Measurements from ENCODE around the gene DCDC2C.

Gene DCDC2C

DNA sequence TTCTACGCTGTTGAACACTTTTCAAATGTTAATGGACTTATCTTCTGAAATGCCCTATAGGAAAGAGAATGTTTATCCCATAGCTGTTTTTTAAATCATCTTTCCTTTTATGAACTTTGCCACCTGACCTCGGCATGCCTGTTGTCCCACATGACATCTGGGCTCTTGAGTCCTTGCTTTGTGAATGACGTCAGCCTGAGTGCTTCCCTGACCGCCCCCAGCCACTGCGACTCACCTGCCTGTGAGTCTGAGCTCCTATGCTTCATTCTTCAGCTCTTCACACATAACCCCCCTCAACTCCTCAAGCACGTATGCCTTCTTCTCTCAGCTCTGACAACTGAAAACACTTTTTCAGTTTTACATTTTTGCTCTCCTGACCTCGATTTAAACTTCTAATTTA is 166.8 kb downstream of the DCDC2C start:
- Histone ChIP-seq H3K4me3 (no peak overlapping the region), H3K36me3 (no peaks in the 10 kb centered on the region), H3K4me1 (peaks cover 0 to 19% (median 9%) of the 10 kb centered on the region in 4 donors), H3K27me3 (no peaks in the 10 kb centered on the region), H3K27ac (no peak overlapping the region), H3K9me3 (no peaks in the 10 kb centered on the region)
- no peak for DNase-seq
- TF ChIP-seq, protein P1, sequence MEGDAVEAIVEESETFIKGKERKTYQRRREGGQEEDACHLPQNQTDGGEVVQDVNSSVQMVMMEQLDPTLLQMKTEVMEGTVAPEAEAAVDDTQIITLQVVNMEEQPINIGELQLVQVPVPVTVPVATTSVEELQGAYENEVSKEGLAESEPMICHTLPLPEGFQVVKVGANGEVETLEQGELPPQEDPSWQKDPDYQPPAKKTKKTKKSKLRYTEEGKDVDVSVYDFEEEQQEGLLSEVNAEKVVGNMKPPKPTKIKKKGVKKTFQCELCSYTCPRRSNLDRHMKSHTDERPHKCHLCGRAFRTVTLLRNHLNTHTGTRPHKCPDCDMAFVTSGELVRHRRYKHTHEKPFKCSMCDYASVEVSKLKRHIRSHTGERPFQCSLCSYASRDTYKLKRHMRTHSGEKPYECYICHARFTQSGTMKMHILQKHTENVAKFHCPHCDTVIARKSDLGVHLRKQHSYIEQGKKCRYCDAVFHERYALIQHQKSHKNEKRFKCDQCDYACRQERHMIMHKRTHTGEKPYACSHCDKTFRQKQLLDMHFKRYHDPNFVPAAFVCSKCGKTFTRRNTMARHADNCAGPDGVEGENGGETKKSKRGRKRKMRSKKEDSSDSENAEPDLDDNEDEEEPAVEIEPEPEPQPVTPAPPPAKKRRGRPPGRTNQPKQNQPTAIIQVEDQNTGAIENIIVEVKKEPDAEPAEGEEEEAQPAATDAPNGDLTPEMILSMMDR (IDR thresholded peaks at IDR 0.05): no peak
- intact Hi-C loops (cut with DNase I; ENCODE audit: low total_unique reads): no loop called here

DNA sequence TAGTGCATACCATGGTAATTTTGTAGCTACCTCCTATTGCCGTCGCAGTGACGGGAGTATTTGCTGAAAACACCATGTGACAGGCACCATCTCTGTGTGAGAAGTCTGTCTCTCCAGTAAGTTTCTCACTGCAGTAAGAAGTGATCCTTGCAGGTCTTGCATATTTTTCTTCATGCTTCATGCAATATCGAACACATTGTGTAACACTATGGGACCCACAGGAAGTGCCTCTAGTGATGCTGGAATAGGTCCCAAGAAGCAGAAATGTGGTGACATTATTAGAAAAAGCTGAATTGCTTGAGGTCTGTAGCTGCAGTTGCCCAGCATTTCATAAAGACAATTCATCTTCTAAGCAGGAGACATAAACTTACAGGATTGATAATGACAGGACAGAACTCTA is 167.6 kb downstream of the DCDC2C start:
- DNase-seq: no peak
- TF ChIP-seq, protein P1 (IDR thresholded peaks at IDR 0.05): no peak
- Histone ChIP-seq H3K36me3 (no peaks in the 10 kb centered on the region), H3K4me1 (peaks cover 0 to 11% (median 3%) of the 10 kb centered on the region in 4 donors), H3K4me3 (no peak overlapping the region), H3K9me3 (no peaks in the 10 kb centered on the region), H3K27ac (no peak overlapping the region), H3K27me3 (no peaks in the 10 kb centered on the region)
- intact Hi-C loops (cut with DNase I; ENCODE audit: low total_unique reads): no loop called here

DNA sequence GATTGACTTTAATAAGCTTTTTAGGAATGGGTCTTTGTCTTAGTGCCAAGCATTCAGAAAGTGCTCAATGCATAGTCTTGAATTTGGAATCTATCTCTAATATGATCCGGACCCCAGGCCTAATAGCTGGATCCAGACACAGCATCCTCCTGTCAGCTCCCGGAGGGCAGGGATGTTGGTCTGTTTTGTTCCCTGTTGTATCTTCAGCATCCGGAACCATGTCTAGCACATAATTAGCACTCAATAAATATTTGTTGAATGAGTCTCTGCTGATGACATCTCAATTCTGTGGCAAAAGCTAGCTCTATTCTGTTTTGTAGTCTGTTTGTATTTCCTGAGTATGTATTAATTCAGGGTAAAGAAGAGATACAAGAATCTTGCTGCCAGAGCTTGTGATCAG is 169.1 kb downstream of the DCDC2C start:
- intact Hi-C loops (cut with DNase I; ENCODE audit: low total_unique reads): no loop called here
- no peaks in the 10 kb centered on the region for H3K36me3 ChIP-seq
- TF ChIP-seq, protein P1 (IDR thresholded peaks at IDR 0.05): no peak
- H3K4me1 ChIP-seq: peaks cover 0 to 3% (median 0%) of the 10 kb centered on the region in 4 donors
- H3K27me3 ChIP-seq: no peaks in the 10 kb centered on the region
- H3K9me3 ChIP-seq: no peaks in the 10 kb centered on the region
- no peak overlapping the region for H3K27ac ChIP-seq
- no peak for DNase-seq
- H3K4me3 ChIP-seq: no peak overlapping the region

DNA sequence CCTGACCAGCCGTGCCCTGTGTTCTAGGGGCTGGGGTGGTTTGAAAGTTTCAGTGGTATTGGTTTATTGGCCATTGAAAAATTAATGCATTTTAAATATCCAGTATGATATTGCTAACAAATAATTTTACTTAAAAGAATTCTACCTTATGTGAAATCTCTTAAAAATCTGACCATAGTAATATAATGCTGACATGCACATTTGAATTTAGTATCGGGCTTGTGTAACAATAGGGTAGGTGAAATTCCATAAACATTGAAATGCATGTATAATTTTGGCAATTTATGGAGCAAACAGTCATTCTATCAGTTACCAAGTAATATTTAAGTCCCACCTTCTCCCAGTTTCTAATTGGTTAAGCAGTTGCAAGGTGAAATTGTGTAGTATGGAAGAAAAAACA is 170.5 kb downstream of the DCDC2C start:
- H3K4me1 ChIP-seq: no peaks in the 10 kb centered on the region
- no peaks in the 10 kb centered on the region for H3K36me3 ChIP-seq
- H3K4me3 ChIP-seq: no peak overlapping the region
- intact Hi-C loops (cut with DNase I; ENCODE audit: low total_unique reads): no loop called here
- H3K27ac ChIP-seq: no peak overlapping the region
- DNase-seq: no peak
- TF ChIP-seq, protein P1 (IDR thresholded peaks at IDR 0.05): no peak
- no peaks in the 10 kb centered on the region for H3K9me3 ChIP-seq
- peaks cover 0 to 2% of the 10 kb centered on the region in 2 donors for H3K27me3 ChIP-seq

DNA sequence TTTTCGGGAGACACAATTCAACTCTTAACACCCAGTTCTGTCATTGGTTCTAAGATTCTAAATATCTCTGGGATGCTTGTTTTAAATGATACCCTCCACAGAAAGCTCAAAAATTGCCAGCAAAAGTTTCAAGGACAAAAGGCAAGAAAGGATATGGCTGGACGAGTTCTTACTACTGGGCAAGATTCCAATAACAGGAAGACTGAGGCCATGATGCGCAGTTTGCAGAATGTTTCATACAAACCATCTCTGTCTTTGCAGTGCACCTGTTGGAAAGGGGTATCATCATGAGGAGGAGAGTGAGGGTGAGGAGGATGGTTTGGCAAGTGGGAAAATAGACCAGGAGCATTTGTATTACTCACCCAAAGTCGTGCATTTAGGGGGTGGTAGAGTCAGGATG is 172.8 kb downstream of the DCDC2C start:
- Histone ChIP-seq H3K27ac (no peak overlapping the region), H3K36me3 (no peaks in the 10 kb centered on the region), H3K9me3 (no peaks in the 10 kb centered on the region), H3K4me1 (no peaks in the 10 kb centered on the region), H3K4me3 (no peak overlapping the region), H3K27me3 (peaks cover 0 to 7% of the 10 kb centered on the region in 2 donors)
- intact Hi-C loops (cut with DNase I; ENCODE audit: low total_unique reads): no loop called here
- TF ChIP-seq, protein P1 (IDR thresholded peaks at IDR 0.05): no peak
- DNase-seq: no peak

DNA sequence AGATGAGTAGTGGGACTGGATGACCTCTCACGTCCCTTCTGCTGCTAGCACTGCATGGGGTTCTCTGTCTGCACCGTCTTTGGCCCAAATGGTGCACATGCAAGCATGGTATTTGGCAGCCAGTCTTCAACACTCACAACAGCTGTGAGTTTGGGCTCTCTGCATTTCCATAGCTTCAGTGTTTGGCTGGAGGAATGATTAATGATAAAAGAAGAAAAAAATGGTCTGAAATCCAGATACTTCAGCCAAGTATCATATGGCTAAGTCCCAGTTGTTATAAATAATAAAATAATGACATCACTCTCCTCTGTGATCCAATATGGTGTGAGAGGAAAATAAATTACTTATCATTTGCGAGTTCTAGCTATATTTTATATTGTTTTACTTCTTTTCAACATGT is 173.3 kb downstream of the DCDC2C start:
- TF ChIP-seq, protein P1 (IDR thresholded peaks at IDR 0.05): no peak
- no peak overlapping the region for H3K4me3 ChIP-seq
- no peaks in the 10 kb centered on the region for H3K9me3 ChIP-seq
- H3K36me3 ChIP-seq: no peaks in the 10 kb centered on the region
- intact Hi-C loops (cut with DNase I; ENCODE audit: low total_unique reads): no loop called here
- H3K4me1 ChIP-seq: no peaks in the 10 kb centered on the region
- DNase-seq: no peak
- H3K27ac ChIP-seq: no peak overlapping the region
- H3K27me3 ChIP-seq: peaks cover 0 to 7% of the 10 kb centered on the region in 2 donors

Data from tibial artery (tissue), 4 donors.